Kidney (tissue), 14 donors: ENCODE results near the gene EPB41L3. TPM values are rescaled to one million over a fixed set of nuclear protein-coding genes. Genes with fewer than 3 reads are reported as not detected.
"Not testable (repeated sequence)": the region's sequence is repeated elsewhere in the genome, so short reads cannot be mapped to it uniquely, and the experiment has no call there.

Experiments
- DNase-seq, 5 donors: peaks; one replicate each; pipeline ENCODE4 v3.0.0-alpha.2; 2013 to 2020
- FAIRE-seq: peaks from 2 replicates; lab custom pipeline; 2012; peaks lifted over from hg19 to GRCh38; lab: Jason Lieb, UNC
- H3K27ac ChIP-seq, 2 donors: one replicate each; pipeline ENCODE4 v1.7.0; 2013; ENCODE audit warnings: low read depth in 2 of 2, low read length in 2 of 2, inconsistent platforms in 1 of 2
- H3K27me3 ChIP-seq: one replicate; pipeline ENCODE4 v1.7.1; 2013; ENCODE audit warnings: low read length, inconsistent platforms; ENCODE audit not compliant: control insufficient read depth, insufficient read depth
- H3K36me3 ChIP-seq, 3 donors: one replicate each; pipeline versions ENCODE4 v1.7.0 to v1.7.1; 2013; ENCODE audit warnings: low read length in 3 of 3, control low read depth in 1 of 3, inconsistent platforms in 1 of 3; ENCODE audit not compliant: insufficient read depth in 3 of 3, control insufficient read depth in 2 of 3
- H3K4me1 ChIP-seq, 3 donors: one replicate each; pipeline versions ENCODE4 v1.7.0 to v1.7.1; 2013; ENCODE audit warnings: low read length in 3 of 3, inconsistent platforms in 1 of 3, low read depth in 1 of 3; ENCODE audit not compliant: control insufficient read depth in 2 of 3, insufficient read depth in 2 of 3
- H3K4me3 ChIP-seq, 3 donors: one replicate each; pipeline versions ENCODE4 v1.7.0 to v1.8.1; 2013; ENCODE audit warnings: low read length in 3 of 3, control low read depth in 1 of 3, inconsistent platforms in 1 of 3
- H3K9ac ChIP-seq, 3 donors: one replicate each; pipeline versions ENCODE4 v1.7.0 to v1.7.1; 2013; ENCODE audit warnings: low read length in 3 of 3, control low read depth in 1 of 3, inconsistent platforms in 1 of 3
- H3K9me3 ChIP-seq, 3 donors: one replicate each; pipeline versions ENCODE4 v1.7.0 to v1.7.1; 2013; ENCODE audit warnings: low read length in 3 of 3, control low read depth in 1 of 3, inconsistent platforms in 1 of 3; ENCODE audit not compliant: control insufficient read depth in 2 of 3, insufficient read depth in 1 of 3
- CTCF ChIP-seq: IDR thresholded peaks from 3 replicates; pipeline ENCODE4 v1.5.1; 2012; ENCODE audit warnings: mild to moderate bottlenecking, moderate library complexity, borderline replicate concordance; ENCODE audit not compliant: insufficient read depth; ENCODE audit errors: extremely low read depth
- intact Hi-C: fragments of 100-400 bp; cut with DNase I; formaldehyde crosslinking; loops from one replicate; pipeline ENCODE4 v1.11.1; 2022
- polyA plus RNA-seq: library from polyadenylated mRNA; stranded (reverse); fragments of 350-450 nt; fragmentation: Illumina TruSeq; extraction: RNeasy Lipid Tissue Mini Kit (QIAGEN cat#74804); gene quantifications from one replicate; pipeline ENCODE4 v1.2.3, GENCODE V29; 2014; ENCODE audit warnings: low read depth, low replicate concordance; ENCODE audit not compliant: insufficient read depth
- total RNA-seq: library from RNA; stranded (reverse); fragmentation: NEBNext Ultra II Directional; extraction: Animal tissue kit (Norgen Biotek cat#: 25700); gene quantifications from one replicate; pipeline ENCODE4 v1.2.1, GENCODE V29; 2021
- donor health status: control.
- donor health status: control.
- donor health status: control.
- donor health status: control.
- donor health status: control.
- donor health status: DM: yes; HTN: yes; CAD: no.
- donor health status: Normal renal cell carcinoma (clear cell type).

Gene EPB41L3
- total and polyA plus RNA-seq, 2 donors from 2014 or later, result 35.3 to 44.6 TPM

DNA sequence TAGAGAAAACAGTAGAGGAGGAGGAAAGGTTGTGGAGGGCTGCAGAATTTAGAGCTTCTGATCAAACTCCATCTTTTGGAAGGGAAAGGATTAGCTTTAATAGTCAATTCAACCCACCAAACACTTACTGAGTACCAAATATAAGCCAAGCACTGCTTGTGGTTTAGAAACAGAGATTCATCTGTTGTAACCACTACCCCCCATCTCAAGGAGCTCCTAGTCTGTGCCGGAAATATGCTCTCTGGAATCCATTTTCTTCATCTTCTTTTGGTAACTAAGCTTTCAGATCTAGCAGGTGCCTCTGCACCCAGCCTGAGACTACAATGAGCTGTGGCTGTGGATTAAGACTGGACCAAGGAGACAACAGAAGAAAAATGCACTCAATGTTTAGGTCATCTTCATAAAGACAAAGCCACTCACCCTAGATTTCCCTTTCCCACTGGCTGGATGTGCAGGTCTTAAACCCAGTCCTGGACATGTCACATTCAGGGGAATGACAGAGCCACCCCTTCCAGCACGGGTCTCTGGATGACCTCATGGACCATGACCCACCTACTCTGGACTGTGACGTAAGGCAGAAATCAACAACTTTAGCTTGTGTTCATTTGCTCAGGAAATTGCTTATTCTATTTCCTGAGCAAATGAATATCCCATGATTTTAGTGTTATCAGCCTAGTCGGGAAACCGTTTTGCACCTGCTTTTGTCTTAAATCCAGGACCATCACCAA is 52.9 kb downstream of the EPB41L3 start:
- Histone ChIP-seq H3K4me3 (no peak overlapping the region), H3K36me3 (peaks cover 0 to 4% (median 0%) of the 10 kb centered on the region in 3 donors), H3K27me3 (no peaks in the 10 kb centered on the region), H3K27ac (no peak overlapping the region), H3K9me3 (no peaks in the 10 kb centered on the region), H3K9ac (no peak overlapping the region), H3K4me1 (no peaks in the 10 kb centered on the region)
- no peak for DNase-seq
- no peak for TF ChIP-seq CTCF
- FAIRE-seq, result no peak
- intact Hi-C loops, result no loop called here

DNA sequence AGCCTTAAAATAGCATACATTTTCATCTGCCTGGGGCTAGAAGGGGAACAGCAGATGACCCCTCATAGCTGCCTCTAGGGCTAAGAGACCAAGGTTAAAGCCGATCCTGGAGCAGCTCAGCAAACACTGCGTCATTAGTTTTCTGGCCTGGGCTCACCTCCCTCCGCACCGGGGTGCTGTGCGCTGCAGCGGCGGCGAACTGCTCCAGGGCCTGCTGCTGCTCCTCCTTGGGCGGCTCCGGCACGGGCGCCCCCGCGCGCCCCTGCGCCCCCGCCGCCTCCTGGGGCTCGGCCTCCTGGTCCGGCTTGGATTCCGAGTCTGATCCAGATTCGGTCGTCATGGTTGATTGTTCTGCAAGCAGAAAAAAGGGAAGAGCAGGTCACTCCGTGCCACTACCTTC is 55.0 kb downstream of the EPB41L3 start:
- intact Hi-C loops, result no loop called here
- peak overlapping the region in 1 of 3 donors; percentile 37 for H3K4me3 ChIP-seq
- DNase-seq, result peak in 2 of 5 donors; percentile 38
- no peaks in the 10 kb centered on the region for H3K4me1 ChIP-seq
- TF ChIP-seq CTCF, result no peak
- FAIRE-seq, result no peak
- H3K9ac ChIP-seq, result no peak overlapping the region
- H3K9me3 ChIP-seq, result no peaks in the 10 kb centered on the region
- no peaks in the 10 kb centered on the region for H3K27me3 ChIP-seq
- H3K27ac ChIP-seq, result no peak overlapping the region
- peaks cover 0 to 4% (median 0%) of the 10 kb centered on the region in 3 donors for H3K36me3 ChIP-seq

DNA sequence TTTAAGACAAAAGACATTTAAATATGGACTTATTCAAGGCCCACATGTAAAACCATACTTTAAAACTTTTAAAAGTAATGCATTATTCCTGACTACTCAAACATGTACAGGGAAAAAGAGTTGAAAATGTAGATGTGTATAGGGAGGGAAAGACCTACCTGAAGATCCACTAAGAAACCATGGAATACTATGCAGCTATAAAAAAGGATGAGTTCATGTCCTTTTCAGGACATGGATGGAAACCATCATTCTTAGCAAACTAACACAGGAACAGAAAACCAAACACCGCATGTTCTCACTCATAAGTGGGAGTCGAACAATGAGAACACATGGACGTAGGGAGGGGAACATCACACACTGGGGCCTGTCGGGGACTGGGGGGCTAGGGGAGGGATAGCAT is 55.8 kb downstream of the EPB41L3 start:
- H3K4me3 ChIP-seq, H3K27ac ChIP-seq, H3K9ac ChIP-seq, H3K36me3 ChIP-seq, intact Hi-C loops, DNase-seq, H3K9me3 ChIP-seq, H3K4me1 ChIP-seq, FAIRE-seq, H3K27me3 ChIP-seq: not testable (repeated sequence)

DNA sequence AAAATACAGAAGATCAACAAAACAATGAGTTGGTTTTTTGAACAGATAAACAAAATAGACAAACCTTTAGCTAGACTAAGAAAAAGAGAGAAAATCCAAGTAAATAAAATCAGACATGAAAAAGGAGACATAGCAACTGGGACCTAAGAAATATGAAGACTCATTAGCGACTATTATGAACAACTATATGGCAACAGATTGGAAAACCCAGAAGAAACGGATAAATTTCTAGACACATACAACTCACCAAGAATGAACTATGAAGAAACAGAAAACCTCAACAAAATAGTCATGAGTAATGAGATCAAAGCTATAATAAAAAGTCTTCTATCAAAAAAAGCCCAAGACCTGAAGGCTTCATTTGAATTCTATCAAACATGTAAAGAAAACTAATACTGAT is 59.3 kb downstream of the EPB41L3 start:
- TF ChIP-seq CTCF, result no peak
- no peaks in the 10 kb centered on the region for H3K27me3 ChIP-seq
- peaks cover 0 to 4% (median 0%) of the 10 kb centered on the region in 3 donors for H3K36me3 ChIP-seq
- no peaks in the 10 kb centered on the region for H3K4me1 ChIP-seq
- DNase-seq (no peak), FAIRE-seq (peak; percentile 42)
- no peaks in the 10 kb centered on the region for H3K9me3 ChIP-seq
- no peak overlapping the region for H3K4me3 ChIP-seq
- H3K9ac ChIP-seq, result no peak overlapping the region
- no peak overlapping the region for H3K27ac ChIP-seq
- intact Hi-C loops, result no loop called here
